ENCODE data around the gene NLRP12.
"Not testable (repeated sequence)": the region's sequence is repeated elsewhere in the genome, so short reads cannot be mapped to it uniquely, and the experiment has no call there.

Gene NLRP12, protein sequence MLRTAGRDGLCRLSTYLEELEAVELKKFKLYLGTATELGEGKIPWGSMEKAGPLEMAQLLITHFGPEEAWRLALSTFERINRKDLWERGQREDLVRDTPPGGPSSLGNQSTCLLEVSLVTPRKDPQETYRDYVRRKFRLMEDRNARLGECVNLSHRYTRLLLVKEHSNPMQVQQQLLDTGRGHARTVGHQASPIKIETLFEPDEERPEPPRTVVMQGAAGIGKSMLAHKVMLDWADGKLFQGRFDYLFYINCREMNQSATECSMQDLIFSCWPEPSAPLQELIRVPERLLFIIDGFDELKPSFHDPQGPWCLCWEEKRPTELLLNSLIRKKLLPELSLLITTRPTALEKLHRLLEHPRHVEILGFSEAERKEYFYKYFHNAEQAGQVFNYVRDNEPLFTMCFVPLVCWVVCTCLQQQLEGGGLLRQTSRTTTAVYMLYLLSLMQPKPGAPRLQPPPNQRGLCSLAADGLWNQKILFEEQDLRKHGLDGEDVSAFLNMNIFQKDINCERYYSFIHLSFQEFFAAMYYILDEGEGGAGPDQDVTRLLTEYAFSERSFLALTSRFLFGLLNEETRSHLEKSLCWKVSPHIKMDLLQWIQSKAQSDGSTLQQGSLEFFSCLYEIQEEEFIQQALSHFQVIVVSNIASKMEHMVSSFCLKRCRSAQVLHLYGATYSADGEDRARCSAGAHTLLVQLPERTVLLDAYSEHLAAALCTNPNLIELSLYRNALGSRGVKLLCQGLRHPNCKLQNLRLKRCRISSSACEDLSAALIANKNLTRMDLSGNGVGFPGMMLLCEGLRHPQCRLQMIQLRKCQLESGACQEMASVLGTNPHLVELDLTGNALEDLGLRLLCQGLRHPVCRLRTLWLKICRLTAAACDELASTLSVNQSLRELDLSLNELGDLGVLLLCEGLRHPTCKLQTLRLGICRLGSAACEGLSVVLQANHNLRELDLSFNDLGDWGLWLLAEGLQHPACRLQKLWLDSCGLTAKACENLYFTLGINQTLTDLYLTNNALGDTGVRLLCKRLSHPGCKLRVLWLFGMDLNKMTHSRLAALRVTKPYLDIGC

DNA sequence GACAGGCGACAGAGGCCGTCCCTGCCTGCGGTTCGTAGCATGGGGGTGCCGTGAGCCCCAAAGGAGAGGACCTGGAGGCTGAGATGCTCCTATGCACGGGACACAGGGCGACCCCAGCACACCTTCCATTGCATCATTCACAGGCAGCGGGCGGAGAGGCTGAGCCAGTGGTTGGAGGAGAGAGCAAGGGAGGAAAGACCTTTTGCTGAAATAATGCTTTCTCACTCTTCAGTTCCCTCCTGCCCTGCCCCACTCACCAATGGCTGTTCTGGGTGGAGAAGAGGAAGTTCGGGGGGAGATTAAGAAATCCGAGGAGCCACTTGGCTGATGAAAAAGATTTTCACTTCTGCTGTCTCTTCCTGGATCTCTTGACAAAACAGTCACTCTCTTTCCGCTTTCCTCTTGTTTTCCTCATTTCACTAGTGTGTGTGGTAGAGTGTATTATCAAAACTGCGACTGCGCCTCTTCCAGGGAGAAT is at the start of gene NLRP12:
TSS of gene NLRP12 (minus strand) at position 181 of the 478 bp plus-strand sequence. CDS start at position 41, 140 bp downstream.
- peak within 1 kb of the TSS in 4 of 5 donors; percentile 13 to 52 (median 34) for H3K4me3 ChIP-seq (ENCODE audit: low read depth in 1 of 5, low read length in 5 of 5)
- H3K4me1 ChIP-seq (ENCODE audit: control insufficient read depth in 5 of 5, insufficient read depth in 5 of 5, low read length in 5 of 5) = peaks cover 0 to 9% (median 0%) of the 10 kb centered on the region in 5 donors
- peaks cover 0 to 6% (median 4%) of the 10 kb centered on the region in 5 donors for H3K27me3 ChIP-seq (ENCODE audit: control insufficient read depth in 5 of 5, insufficient read depth in 4 of 5, low read length in 5 of 5)
- H3K27ac ChIP-seq (ENCODE audit: low read depth, low read length) = no peak within 1 kb of the TSS
- H3K9ac ChIP-seq (ENCODE audit: low read length in 5 of 5) = no peak within 1 kb of the TSS
- no peaks in the 10 kb centered on the region for H3K36me3 ChIP-seq (ENCODE audit: control insufficient read depth in 5 of 5, insufficient read depth in 5 of 5, low read length in 5 of 5)
- no peaks in the 10 kb centered on the region for H3K9me3 ChIP-seq (ENCODE audit: control insufficient read depth in 5 of 5, low read length in 5 of 5)

DNA sequence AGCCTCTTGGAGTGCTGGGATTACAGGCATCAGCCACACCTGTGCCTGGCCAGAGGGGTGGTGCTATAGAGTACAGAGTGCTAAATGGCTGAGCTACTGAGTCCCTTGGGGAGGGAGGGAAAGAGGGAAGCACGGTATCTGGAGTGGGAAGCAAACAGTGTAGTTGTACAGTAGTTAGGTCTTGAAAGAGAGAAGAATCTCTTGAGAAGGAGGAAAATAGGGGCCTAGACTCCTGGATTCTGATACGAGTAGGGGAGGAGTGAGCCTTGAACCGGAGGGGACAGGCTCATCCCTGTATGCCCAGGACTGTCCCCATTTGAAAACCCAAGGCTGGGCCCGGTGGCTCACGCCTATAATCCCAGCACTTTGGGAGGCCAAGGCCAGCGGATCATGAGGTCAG is 48.6 kb upstream of the NLRP12 start:
- Histone ChIP-seq H3K27ac (ENCODE audit: low read depth, low read length) (no peak overlapping the region), H3K36me3 (ENCODE audit: control insufficient read depth in 5 of 5, insufficient read depth in 5 of 5, low read length in 5 of 5) (peaks cover 3 to 51% (median 30%) of the 10 kb centered on the region in 5 donors), H3K9me3 (ENCODE audit: control insufficient read depth in 5 of 5, low read length in 5 of 5) (no peaks in the 10 kb centered on the region), H3K4me3 (ENCODE audit: low read depth in 1 of 5, low read length in 5 of 5) (no peak overlapping the region), H3K4me1 (ENCODE audit: control insufficient read depth in 5 of 5, insufficient read depth in 5 of 5, low read length in 5 of 5) (peaks cover 2 to 45% (median 37%) of the 10 kb centered on the region in 5 donors), H3K9ac (ENCODE audit: low read length in 5 of 5) (no peak overlapping the region), H3K27me3 (ENCODE audit: control insufficient read depth in 5 of 5, insufficient read depth in 4 of 5, low read length in 5 of 5) (no peaks in the 10 kb centered on the region)

DNA sequence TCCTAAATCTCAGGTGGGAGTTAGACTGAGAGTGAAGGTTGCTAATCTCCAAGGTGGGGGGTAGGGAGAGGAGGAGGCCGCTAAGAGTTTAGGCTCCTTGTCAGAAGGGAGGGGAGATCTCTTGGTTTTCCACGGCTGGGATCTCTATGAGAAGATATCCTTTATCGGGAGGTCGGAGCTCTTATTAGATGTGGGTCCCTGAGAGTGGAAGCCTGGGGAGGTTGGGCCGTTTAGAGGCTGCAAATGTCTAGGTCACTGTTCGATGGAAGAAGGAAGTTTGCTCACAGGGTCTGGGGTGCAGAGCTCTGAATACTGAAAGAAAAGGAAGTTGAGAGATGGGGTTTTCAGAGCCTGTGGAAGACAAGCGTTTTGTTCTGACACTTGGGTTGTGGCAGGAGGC is 47.3 kb upstream of the NLRP12 start:
- Histone ChIP-seq H3K4me1 (ENCODE audit: control insufficient read depth in 5 of 5, insufficient read depth in 5 of 5, low read length in 5 of 5) (peaks cover 2 to 55% (median 44%) of the 10 kb centered on the region in 5 donors), H3K36me3 (ENCODE audit: control insufficient read depth in 5 of 5, insufficient read depth in 5 of 5, low read length in 5 of 5) (peaks cover 3 to 51% (median 27%) of the 10 kb centered on the region in 5 donors), H3K9me3 (ENCODE audit: control insufficient read depth in 5 of 5, low read length in 5 of 5) (no peaks in the 10 kb centered on the region), H3K9ac (ENCODE audit: low read length in 5 of 5) (no peak overlapping the region), H3K27me3 (ENCODE audit: control insufficient read depth in 5 of 5, insufficient read depth in 4 of 5, low read length in 5 of 5) (no peaks in the 10 kb centered on the region), H3K27ac (ENCODE audit: low read depth, low read length) (no peak overlapping the region), H3K4me3 (ENCODE audit: low read depth in 1 of 5, low read length in 5 of 5) (peak overlapping the region in 4 of 5 donors; percentile 27 to 71 (median 44))

DNA sequence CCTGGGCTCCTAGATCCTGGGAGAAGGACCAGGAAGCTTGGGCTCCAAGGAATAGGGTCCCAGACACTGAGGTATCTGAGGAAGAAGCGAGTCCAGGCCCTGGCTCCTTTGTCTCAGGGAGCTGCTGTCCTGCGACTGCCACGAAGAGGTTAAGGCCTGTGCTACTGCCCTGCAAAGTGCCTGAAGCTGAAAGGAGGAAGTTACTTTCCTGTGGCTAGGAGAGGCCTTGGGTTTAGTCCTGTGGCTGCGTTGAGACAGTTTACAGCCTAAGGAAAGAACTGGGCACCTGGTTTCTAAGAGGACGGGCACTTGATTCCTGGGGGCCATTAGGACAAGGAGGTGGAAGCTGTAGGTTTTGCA is 46.4 kb upstream of the NLRP12 start:
- peak overlapping the region in 1 of 5 donors; percentile 62 for H3K9ac ChIP-seq (ENCODE audit: low read length in 5 of 5)
- no peaks in the 10 kb centered on the region for H3K9me3 ChIP-seq (ENCODE audit: control insufficient read depth in 5 of 5, low read length in 5 of 5)
- no peaks in the 10 kb centered on the region for H3K27me3 ChIP-seq (ENCODE audit: control insufficient read depth in 5 of 5, insufficient read depth in 4 of 5, low read length in 5 of 5)
- no peak overlapping the region for H3K27ac ChIP-seq (ENCODE audit: low read depth, low read length)
- peak overlapping the region; percentile 11 to 71 (median 54) for H3K4me3 ChIP-seq (ENCODE audit: low read depth in 1 of 5, low read length in 5 of 5)
- peaks cover 3 to 45% (median 23%) of the 10 kb centered on the region in 5 donors for H3K36me3 ChIP-seq (ENCODE audit: control insufficient read depth in 5 of 5, insufficient read depth in 5 of 5, low read length in 5 of 5)
- peaks cover 2 to 62% (median 54%) of the 10 kb centered on the region in 5 donors for H3K4me1 ChIP-seq (ENCODE audit: control insufficient read depth in 5 of 5, insufficient read depth in 5 of 5, low read length in 5 of 5)

DNA sequence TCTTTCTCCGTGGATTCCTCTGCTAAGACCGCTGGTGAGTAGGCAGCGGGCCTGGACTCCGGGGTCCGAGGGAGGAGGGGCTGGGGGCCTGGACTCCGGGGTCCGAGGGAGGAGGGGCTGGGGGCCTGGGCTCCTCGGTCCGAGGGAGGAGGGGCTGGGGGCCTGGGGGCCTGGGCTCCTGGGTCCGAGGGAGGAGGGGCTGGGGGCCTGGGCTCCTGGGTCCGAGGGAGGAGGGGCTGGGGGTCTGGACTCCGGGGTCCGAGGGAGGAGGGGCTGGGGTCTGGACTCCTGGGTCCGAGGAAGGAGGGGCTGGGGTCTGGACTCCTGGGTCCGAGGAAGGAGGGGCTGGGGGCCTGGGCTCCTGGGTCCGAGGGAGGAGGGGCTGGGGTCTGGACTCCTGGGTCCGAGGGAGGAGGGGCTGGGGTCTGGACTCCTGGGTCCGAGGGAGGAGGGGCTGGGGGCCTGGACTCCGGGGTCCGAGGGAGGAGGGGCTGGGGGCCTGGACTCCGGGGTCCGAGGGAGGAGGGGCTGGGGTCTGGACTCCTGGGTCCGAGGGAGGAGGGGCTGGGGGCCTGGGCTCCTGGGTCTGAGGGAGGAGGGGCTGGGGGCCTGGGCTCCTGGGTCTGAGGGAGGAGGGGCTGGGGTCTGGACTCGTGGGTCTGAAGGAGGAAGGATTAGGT is 45.8 kb upstream of the NLRP12 start:
- Histone ChIP-seq H3K27ac (ENCODE audit: low read depth, low read length) (peak overlapping the region; percentile 89), H3K36me3 (ENCODE audit: control insufficient read depth in 5 of 5, insufficient read depth in 5 of 5, low read length in 5 of 5) (peaks cover 3 to 44% (median 22%) of the 10 kb centered on the region in 5 donors), H3K4me3 (ENCODE audit: low read depth in 1 of 5, low read length in 5 of 5) (peak overlapping the region; percentile 85 to 100 (median 99)), H3K9ac (ENCODE audit: low read length in 5 of 5) (peak overlapping the region in 4 of 5 donors; percentile 20 to 99 (median 76)), H3K4me1 (ENCODE audit: control insufficient read depth in 5 of 5, insufficient read depth in 5 of 5, low read length in 5 of 5) (peaks cover 2 to 61% (median 53%) of the 10 kb centered on the region in 5 donors)
- not testable (repeated sequence) for H3K27me3 ChIP-seq (ENCODE audit: control insufficient read depth in 5 of 5, insufficient read depth in 4 of 5, low read length in 5 of 5); H3K9me3 ChIP-seq (ENCODE audit: control insufficient read depth in 5 of 5, low read length in 5 of 5)

DNA sequence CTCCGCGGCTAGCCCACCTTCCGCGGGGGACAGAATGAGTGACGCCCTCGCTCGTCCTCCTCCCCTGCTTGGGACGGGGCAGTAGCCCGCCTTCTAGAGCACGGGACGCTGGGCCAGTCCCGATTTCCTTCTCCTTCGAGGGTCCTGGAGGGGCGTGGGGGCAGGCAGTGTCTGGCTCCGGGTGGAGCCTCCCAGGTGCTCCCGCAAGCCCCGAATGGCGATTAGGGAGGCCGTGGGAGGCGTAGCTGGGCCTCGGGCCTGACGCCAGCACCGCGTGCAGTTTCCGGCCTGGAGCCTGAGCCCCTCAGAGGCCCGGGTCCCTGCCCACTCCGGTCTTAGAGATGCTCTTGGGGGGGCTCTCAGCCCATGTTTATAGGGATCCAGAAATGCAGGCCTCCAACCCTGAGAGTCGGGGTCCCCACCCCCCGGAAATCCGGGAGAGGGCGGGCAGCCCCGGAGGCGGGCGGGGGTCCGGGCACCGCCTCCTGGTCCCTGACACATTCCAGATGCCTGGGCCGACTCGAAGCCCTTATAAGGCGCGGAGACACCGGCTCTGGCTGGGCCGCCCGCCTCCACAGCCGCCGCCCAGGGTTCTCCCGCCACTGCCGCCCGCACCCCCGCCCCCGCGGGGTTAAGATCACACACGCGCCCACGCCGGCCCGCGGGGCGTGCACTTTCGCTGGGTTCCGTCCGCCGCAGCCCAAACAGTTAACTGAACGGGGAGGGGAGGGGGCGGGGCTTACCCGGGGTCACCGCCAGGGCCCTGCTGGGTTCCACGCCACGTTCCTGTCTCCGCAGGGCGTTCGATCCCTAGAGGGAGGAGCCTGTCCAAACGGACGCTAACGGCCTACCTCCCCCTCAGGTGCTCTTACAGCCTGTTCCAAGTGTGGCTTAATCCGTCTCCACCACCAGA is 45.0 kb upstream of the NLRP12 start:
- H3K27ac ChIP-seq (ENCODE audit: low read depth, low read length) = peak overlapping the region; percentile 89
- no peaks in the 10 kb centered on the region for H3K9me3 ChIP-seq (ENCODE audit: control insufficient read depth in 5 of 5, low read length in 5 of 5)
- H3K4me1 ChIP-seq (ENCODE audit: control insufficient read depth in 5 of 5, insufficient read depth in 5 of 5, low read length in 5 of 5) = peaks cover 2 to 53% (median 47%) of the 10 kb centered on the region in 5 donors
- H3K27me3 ChIP-seq (ENCODE audit: control insufficient read depth in 5 of 5, insufficient read depth in 4 of 5, low read length in 5 of 5) = no peaks in the 10 kb centered on the region
- H3K4me3 ChIP-seq (ENCODE audit: low read depth in 1 of 5, low read length in 5 of 5) = peak overlapping the region; percentile 98 to 100 (median 99)
- H3K36me3 ChIP-seq (ENCODE audit: control insufficient read depth in 5 of 5, insufficient read depth in 5 of 5, low read length in 5 of 5) = peaks cover 0 to 36% (median 15%) of the 10 kb centered on the region in 5 donors
- peak overlapping the region in 4 of 5 donors; percentile 80 to 99 (median 93) for H3K9ac ChIP-seq (ENCODE audit: low read length in 5 of 5)

DNA sequence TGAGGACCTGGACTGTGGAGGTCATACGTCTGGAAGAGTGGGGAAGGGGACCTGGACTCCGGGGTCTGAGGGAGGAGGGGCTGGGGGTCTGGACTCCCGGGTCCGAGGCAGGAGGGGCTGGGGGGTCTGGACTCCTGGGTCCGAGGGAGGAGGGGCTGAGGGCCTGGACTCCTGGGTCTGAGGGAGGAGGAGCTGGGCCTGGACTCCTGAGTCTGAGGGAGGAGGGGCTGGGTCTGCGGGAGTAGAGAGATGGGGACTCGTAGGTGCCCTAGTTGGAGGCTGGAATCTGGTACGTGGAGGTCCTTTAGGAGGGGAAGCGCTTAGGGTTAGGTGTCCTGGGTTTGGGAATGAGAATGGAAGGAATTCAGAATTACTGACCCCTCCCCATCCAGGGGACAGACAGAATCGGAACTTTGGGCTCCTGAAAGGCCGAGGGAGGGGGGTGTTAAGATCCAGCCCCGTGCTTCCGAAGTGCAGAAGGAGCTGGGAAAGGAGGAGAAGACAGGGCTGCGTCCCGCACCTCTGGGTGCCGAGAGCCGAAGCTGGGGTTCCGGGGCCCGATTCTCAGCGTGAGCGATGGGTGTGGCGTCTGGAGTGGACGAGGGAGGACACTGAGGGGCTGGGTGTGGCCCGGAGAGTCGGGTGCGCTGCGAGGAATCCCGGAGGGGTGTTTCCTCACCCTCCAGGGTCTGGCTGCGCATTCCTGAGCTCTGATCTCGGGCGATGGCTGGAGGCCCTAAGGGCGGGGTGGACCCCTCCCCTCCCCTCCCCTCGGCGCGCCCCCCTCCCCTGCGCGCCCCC is 44.2 kb upstream of the NLRP12 start:
- Histone ChIP-seq H3K4me1 (ENCODE audit: control insufficient read depth in 5 of 5, insufficient read depth in 5 of 5, low read length in 5 of 5) (peaks cover 2 to 45% (median 39%) of the 10 kb centered on the region in 5 donors), H3K9ac (ENCODE audit: low read length in 5 of 5) (peak overlapping the region; percentile 77 to 99 (median 95)), H3K27me3 (ENCODE audit: control insufficient read depth in 5 of 5, insufficient read depth in 4 of 5, low read length in 5 of 5) (no peaks in the 10 kb centered on the region), H3K27ac (ENCODE audit: low read depth, low read length) (peak overlapping the region; percentile 89), H3K36me3 (ENCODE audit: control insufficient read depth in 5 of 5, insufficient read depth in 5 of 5, low read length in 5 of 5) (peaks cover 0 to 28% (median 7%) of the 10 kb centered on the region in 5 donors), H3K9me3 (ENCODE audit: control insufficient read depth in 5 of 5, low read length in 5 of 5) (no peaks in the 10 kb centered on the region), H3K4me3 (ENCODE audit: low read depth in 1 of 5, low read length in 5 of 5) (peak overlapping the region; percentile 98 to 100 (median 99))
